Measurements from ENCODE around the gene EMILIN1.
A peak's percentile ranks its signal among the peaks of the same experiment; 100 is the strongest.

The EMILIN1 gene

DNA sequence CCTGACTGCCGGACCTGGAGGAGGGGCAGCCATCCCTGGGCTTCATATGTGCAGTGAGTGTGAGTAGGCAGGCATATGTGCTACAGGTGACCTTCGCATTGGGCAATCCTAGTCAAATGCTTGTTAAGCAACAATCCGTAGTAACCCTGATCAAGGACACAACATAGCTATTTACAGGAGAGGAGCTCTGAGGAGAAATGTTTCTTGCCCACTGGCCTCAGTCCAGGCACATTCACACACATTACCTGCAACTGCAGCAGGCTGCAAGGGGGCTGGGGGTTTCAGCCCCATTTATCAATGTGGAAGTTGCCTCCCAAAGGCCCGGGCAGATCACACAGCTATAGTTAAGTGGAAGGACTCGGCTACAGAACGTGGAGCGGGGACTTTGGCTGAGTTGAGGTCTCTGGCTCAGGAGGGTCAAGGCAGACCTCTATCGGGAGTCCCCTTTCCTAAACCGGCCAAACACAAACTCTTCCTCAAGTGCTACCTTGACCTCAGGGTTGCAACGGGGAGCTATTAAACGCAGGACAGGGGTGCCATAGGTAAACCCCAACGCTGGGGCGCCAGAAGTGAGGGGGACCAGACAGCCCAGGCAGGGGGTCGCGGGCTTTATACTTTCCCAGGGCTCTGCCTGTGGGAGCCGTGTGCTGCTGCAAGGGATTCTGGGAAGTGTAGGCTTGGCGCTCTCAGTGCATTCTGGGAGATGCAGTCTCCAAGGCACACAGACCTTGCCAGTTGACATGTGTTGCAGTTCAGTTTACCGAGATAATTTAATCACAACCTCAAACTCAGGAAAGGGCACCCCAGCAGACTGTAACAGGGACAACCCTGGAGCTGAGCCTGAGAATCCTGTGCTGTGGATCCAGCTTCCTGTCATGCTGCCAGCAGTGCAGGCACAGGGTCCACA is 17.6 kb downstream of the EMILIN1 start:
- TF ChIP-seq, protein P1, sequence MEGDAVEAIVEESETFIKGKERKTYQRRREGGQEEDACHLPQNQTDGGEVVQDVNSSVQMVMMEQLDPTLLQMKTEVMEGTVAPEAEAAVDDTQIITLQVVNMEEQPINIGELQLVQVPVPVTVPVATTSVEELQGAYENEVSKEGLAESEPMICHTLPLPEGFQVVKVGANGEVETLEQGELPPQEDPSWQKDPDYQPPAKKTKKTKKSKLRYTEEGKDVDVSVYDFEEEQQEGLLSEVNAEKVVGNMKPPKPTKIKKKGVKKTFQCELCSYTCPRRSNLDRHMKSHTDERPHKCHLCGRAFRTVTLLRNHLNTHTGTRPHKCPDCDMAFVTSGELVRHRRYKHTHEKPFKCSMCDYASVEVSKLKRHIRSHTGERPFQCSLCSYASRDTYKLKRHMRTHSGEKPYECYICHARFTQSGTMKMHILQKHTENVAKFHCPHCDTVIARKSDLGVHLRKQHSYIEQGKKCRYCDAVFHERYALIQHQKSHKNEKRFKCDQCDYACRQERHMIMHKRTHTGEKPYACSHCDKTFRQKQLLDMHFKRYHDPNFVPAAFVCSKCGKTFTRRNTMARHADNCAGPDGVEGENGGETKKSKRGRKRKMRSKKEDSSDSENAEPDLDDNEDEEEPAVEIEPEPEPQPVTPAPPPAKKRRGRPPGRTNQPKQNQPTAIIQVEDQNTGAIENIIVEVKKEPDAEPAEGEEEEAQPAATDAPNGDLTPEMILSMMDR (conservative IDR thresholded peaks at IDR 0.05; ENCODE audit: low read depth, low read length) = no peak
- peak; percentile 80 for DNase-seq (ENCODE audit: low read depth)

DNA sequence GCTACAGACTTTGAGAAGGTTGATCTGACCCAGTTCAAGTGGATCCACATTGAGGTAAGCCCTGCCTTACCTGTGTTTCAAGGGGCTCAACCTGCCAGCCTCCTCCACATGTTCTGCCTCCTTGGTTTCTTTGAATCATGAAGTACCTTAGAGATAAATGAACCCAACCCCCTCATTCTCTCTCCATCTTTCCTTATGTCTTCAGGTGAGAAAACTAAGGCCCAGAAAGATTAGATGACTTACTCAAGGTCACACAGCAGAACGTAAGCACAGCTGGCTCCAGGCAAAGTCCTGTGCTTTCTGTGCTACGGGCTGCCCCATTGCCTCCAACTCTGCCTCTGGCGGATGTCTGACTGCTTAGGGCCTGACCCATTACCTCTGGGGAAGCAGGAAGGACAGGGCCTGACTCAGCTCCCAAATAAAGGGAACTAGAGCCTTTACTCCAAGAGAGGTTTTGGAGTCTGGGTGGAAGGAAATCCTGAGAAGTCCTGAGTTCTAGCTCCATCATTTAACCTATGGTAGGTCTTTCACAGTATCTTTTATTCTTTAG is 18.4 kb downstream of the EMILIN1 start:
- no peak for DNase-seq (ENCODE audit: low read depth)
- TF ChIP-seq, protein P1 (conservative IDR thresholded peaks at IDR 0.05; ENCODE audit: low read depth, low read length) = no peak
- H3K4me3 ChIP-seq (ENCODE audit: low read depth, low read length) = no peak overlapping the region

More for the DNA sequence above, 17.6 kb downstream of the EMILIN1 start:
- peak overlapping the region; percentile 54 for H3K4me3 ChIP-seq (ENCODE audit: low read depth, low read length)

DNA sequence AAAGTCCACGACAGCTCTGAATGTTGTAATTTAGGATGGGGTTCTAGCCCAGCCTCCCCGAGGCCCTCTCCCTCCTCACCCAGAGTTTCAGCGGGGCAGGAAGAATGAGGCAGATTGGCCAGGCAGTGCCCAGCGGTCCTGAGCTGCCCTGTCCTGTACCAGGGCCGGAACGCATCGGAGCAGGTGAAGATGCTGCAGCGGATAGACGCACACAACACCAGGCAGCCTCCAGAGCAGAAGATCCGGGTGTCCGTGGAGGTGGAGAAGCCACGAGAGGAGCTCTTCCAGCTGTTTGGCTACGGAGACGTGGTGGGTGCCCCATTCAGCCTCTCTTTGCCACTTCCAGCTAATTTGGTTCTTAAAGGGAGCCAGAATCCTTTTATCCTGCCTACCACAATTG is 18.9 kb downstream of the EMILIN1 start:
- no peak overlapping the region for H3K4me3 ChIP-seq (ENCODE audit: low read depth, low read length)
- DNase-seq (ENCODE audit: low read depth) = no peak
- TF ChIP-seq, protein P1 (conservative IDR thresholded peaks at IDR 0.05; ENCODE audit: low read depth, low read length) = no peak

DNA sequence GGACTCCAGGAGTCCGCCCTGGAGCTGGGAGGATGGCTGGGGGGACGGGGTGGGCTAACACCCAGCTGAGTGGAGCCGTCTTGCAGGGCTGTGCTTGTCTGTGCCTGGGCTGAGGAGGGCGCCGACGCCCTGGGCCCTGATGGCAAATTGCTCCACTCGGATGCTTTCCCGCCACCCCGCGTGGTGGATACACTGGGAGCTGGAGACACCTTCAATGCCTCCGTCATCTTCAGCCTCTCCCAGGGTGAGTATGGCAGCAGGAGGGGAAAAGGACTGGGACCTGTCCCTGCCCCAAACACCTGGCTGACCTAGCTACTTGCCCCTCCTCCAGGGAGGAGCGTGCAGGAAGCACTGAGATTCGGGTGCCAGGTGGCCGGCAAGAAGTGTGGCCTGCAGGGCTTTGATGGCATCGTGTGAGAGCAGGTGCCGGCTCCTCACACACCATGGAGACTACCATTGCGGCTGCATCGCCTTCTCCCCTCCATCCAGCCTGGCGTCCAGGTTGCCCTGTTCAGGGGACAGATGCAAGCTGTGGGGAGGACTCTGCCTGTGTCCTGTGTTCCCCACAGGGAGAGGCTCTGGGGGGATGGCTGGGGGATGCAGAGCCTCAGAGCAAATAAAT is 21.0 kb downstream of the EMILIN1 start:
- DNase-seq (ENCODE audit: low read depth) = no peak

DNA sequence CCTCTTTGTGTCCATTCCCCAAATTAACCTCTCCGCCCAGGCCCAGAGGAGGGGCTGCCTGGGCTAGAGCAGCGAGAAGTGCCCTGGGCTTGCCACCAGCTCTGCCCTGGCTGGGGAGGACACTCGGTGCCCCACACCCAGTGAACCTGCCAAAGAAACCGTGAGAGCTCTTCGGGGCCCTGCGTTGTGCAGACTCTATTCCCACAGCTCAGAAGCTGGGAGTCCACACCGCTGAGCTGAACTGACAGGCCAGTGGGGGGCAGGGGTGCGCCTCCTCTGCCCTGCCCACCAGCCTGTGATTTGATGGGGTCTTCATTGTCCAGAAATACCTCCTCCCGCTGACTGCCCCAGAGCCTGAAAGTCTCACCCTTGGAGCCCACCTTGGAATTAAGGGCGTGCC is 21.6 kb downstream of the EMILIN1 start:
- TF ChIP-seq, protein P1 (conservative IDR thresholded peaks at IDR 0.05; ENCODE audit: low read depth, low read length) = no peak
- no peak overlapping the region for H3K4me3 ChIP-seq (ENCODE audit: low read depth, low read length)
- DNase-seq (ENCODE audit: low read depth) = no peak

More for the DNA sequence above, 21.0 kb downstream of the EMILIN1 start:
- no peak overlapping the region for H3K4me3 ChIP-seq (ENCODE audit: low read depth, low read length)
- TF ChIP-seq, protein P1 (conservative IDR thresholded peaks at IDR 0.05; ENCODE audit: low read depth, low read length) = no peak

DNA sequence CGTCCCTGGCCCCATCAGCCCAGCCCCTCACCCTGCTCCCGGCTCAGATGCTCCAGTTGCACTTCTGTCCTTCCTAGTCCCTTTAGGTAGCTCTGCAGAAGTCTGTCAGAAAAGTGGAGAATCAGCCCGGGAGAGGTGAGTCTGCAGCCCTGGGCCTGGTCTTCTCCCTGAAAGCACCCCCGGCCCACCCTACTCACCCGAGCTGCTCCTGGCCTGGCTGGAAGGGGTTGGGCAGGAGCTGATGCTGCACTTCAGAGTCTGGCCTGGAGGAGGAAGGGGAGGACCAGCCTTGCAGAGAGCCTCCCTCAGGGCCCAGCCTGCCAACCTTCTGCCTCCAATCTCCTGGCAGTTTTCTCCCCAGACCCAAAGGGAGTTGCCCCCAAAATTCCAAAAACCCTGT is 23.9 kb downstream of the EMILIN1 start:
- H3K4me3 ChIP-seq (ENCODE audit: low read depth, low read length) = no peak overlapping the region
- TF ChIP-seq, protein P1 (conservative IDR thresholded peaks at IDR 0.05; ENCODE audit: low read depth, low read length) = no peak
- DNase-seq (ENCODE audit: low read depth) = no peak

All from choroid plexus epithelial cell (primary cell).